GM18498 (cell line): Measurements from ENCODE around the gene SCP2.

Experiments
- ATAC-seq: cut with Tn5 transposase; IDR thresholded peaks from one replicate; pipeline ENCODE4 v1.9.1; 2021; ENCODE audit warnings: mild to moderate bottlenecking, moderate library complexity; ENCODE audit not compliant: unreplicated experiment

SCP2 gene

GRCh38 chr1:53026254-53026653 lies 99.2 kb downstream of the SCP2 start:
- ATAC-seq: no peak

DNA sequence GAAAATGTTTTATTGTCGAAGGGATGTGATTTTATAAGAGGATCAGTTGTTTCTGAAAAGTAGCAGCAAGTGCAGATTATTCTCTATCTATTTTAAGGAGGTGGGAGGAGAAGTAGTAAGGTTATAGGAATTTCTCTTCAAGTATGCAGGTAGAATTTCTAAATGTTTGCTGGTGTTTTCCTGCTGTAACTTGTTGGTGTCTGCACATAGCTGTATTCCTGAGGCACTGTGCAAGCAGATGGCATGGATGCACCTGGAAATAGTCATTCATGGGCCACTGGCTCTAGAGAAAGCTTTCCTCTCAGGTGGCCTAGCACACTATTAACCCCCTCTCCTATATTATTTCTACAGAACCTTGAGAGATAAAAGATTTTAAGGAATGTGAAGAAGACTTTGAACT lies 104.7 kb downstream of the SCP2 start:
- no peak for ATAC-seq

- no peak for ATAC-seq
These were observed 110.1 kb downstream of the SCP2 start for GRCh38 chr1:53037159-53037558.

- ATAC-seq: no peak
These were observed 111.5 kb downstream of the SCP2 start for GRCh38 chr1:53038566-53038965.

- no peak for ATAC-seq
These were observed 116.2 kb downstream of the SCP2 start for GRCh38 chr1:53043271-53043670.

GRCh38 chr1:53044926-53045325 lies 117.8 kb downstream of the SCP2 start:
- ATAC-seq: no peak

DNA sequence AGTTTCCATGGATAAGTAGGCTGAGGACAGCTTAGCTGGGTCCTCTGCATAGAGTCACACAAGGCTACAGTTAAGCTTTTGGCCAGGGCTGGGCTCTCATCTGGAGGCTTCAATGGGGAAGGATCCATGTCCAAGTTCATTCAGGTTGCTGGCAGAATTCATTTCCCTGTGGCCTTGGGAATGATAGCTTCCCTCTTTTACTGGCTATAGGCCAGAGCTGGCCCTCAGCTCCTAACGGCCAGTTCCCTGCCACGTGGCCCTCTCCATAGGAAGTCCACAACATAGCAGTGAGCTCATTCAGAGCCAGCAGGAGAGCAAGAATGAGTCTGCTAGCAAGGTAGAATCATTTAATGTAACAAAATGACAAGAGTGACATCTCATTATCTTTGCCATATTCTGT lies 119.9 kb downstream of the SCP2 start:
- no peak for ATAC-seq

DNA sequence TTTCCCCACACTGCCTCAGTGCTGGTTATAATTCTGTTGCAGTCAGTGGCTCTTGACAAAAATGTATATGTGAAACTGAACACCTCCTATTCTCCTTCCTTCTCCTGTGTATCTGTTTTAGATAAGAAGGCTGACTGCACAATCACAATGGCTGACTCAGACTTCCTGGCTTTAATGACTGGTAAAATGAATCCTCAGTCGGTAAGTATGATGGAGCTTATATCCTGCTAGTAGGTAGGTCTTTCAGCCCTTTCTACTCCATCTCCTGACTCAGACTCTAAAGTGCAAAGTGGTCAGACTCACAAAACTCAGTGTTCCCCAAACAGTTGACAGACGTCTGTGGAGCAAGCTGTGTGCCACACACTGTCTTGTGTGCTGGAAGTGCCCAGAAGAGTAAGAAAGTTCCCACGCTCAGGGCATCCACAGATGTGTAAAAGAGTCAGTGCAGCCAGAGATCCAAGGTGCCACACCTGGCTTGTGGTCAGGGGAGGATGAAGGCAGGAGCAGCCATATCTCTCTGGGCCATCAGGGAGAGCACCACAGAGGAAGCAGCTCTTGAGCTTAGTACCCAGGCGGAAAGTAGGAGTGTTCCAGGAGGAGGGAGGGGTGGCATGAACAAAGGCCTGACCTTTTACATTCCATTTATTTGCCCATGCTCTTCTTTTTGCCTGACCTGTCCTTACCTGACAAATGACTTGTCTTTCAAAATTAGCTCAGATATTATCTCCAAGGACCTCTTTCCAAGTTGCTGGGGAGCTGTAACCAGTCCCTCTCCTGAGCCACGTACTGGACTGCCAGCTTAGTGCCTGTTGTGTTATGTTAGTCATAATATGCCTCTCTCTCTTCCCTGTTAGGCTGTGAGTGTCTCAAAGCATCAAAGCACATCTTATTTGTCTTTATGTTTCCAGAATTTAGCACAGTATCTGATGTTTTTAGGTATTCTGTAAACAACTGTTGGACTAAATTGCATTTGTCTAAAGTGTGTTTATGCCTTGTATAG lies 121.0 kb downstream of the SCP2 start:
- no peak for ATAC-seq

DNA sequence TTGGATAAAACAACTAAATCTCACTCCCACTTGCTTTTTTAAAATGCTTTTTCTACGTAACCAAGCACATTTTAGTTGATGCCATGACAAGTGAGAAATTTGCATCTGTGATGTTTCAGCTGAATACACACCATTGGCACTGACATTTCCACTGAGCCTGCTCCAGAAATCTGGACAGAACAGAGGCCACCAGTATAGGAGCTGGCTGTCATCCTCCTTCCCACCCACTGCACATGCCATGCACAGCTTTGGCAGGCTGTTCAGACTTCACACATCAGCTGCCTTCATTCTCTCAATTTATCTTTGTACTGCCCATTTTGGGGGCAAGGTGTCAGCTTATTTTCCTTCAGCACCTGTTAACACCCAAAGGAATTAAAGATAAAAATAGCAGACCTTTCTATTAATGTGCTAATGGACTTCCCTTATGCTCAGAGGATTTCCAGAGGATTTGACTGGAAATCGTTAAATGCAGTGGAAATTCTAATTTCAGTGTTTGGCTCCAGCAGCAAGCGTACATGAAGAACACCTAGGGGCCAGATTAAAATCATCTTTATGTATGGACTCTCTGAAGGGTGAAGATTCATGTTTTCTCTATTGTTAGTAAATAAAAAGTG lies 122.0 kb downstream of the SCP2 start:
- no peak for ATAC-seq

GRCh38 chr1:53049574-53049967 lies 122.5 kb downstream of the SCP2 start:
- ATAC-seq: no peak

GRCh38 chr1:53050310-53050709 lies 123.2 kb downstream of the SCP2 start:
- ATAC-seq: no peak

DNA sequence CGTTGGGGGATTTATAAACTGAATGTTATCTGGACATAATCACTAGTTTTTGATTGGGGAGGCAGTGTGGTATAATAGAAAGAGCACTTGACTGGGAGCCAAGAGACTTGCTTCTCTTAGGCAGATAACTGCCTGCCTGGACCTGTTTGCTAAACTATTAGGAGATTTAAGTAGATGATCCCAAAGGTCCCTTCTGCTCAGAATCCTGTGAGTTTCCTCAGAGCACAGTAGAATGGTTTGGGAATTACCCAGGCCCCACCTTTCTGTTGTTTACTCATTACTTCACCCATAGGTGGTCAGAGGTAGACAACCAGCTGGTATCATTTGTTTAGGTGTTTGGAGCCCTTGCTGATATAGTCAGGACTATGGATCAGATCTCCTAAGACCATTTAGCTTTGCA lies 124.6 kb downstream of the SCP2 start:
- no peak for ATAC-seq

GRCh38 chr1:53057127-53057526 lies 130.1 kb downstream of the SCP2 start:
- no peak for ATAC-seq

GRCh38 chr1:53060579-53060978 lies 133.5 kb downstream of the SCP2 start:
- ATAC-seq: no peak

DNA sequence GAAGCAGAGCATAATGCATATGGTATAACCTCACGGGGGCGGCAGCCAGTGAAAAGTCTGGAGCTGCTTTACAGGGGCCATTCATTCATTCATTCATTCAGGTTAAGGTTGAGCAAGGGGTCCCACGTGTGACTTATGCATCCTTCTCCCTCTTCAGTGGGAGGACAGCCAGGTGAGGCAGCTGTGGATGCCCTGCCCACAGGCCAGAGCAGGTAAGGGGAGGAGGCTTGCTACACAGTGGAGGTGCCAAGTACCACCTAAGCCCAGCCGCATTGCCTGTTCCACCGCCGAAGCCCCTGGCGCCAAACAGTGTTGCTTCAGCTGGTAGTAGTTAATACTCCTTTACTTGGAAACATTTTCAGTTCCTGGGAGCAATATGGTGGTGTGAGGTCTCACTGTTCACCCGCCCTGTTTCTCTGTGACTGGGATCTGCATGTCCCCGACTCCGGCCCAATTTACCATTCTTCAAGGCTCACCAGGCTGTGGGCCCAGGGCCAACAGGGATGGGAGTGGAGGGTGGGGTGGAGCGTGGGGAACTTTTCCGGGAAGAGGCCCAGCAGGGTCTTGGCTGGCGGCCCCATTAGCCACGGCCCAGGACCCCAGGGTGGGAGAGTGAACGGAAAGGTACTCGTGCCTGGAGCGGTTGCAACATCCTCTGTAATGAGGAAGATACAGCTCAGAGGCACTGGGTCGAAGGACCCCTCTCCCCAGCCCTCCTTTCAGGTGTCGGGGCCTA lies 134.2 kb downstream of the SCP2 start:
- ATAC-seq: no peak

DNA sequence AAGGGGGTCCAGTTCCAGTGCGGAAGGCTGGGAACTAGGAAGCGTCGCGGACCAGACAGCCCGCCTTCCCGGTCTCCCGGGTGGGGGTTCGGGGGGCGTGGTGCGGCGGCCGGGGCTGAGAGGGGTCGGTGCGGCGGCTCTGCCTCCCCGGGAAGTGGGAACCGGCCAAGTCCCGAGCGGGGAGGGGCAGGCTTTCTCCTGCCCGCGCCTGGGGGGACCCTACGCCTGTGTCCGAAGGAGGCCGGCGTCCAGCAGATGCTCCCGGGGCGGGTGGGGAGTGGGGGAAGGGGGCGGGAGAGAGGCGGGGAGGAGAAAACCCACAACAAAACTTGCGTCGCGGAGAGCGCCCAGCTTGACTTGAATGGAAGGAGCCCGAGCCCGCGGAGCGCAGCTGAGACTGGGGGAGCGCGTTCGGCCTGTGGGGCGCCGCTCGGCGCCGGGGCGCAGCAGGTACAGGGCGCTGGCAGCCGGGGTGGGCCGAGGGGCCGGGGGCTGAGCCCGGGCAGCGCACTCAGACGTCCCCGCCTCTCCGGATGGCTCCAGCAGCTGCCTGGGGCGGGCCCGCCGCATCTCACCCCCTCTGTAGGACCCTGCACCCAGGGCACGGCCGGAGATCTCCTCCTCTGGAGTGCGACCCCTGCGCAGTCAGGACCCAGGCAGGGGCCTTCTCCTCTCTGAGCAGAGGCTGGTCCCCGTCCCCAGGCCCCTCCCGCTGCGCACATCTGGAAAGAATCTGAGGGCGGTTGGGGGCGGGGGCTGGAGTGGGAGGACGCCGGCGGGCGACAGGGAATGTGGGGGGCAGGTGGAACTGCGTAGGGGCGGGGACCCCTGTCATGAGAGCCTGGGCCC lies 135.0 kb downstream of the SCP2 start, which contains the start of gene PODN:
TSS of gene PODN (plus strand) at position 355 of the 849 bp plus-strand sequence. CDS start 7,643 bp downstream, outside the sequence.
- no peak for ATAC-seq

GRCh38 chr1:53062708-53063591 lies 135.9 kb downstream of the SCP2 start:
- no peak for ATAC-seq

GRCh38 chr1:53063744-53064515 lies 136.9 kb downstream of the SCP2 start:
- no peak for ATAC-seq

DNA sequence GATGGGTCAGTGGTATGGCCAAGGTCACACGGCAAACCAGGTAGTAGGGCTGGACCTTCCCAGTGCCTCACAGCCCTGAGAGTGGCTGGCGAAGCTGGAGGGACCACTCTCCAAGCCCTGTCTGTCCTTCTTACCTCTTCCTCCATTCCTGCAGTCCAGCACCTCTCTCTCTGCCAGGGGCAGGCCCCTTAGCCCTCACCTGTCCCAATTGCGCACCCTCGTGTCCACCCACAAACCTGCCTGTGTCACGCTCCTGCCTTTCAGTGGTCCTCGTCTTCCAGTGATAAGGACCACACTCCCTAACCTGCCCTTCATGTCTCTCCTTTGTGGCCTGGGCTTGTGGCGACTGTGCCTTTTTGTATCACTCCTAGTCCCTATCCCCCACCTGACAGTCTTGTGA lies 138.3 kb downstream of the SCP2 start:
- ATAC-seq: no peak
